ENCODE data around the gene ATG5.
"Not testable (repeated sequence)": the region's sequence is repeated elsewhere in the genome, so short reads cannot be mapped to it uniquely, and the experiment has no call there.

Gene ATG5

GRCh38 chr6:106257195-106257594, 68.4 kb downstream of the ATG5 start:
- DNase-seq (ENCODE audit: low read depth), result no peak

- DNase-seq (ENCODE audit: low read depth), result no peak
These were observed 69.2 kb downstream of the ATG5 start for GRCh38 chr6:106256201-106256968.

- no peak for DNase-seq (ENCODE audit: low read depth)
These were observed 70.3 kb downstream of the ATG5 start for GRCh38 chr6:106255306-106255705.

- DNase-seq (ENCODE audit: low read depth), result no peak
These were observed 70.9 kb downstream of the ATG5 start for GRCh38 chr6:106254636-106255035.

GRCh38 chr6:106253731-106254130, 71.8 kb downstream of the ATG5 start:
- no peak for DNase-seq (ENCODE audit: low read depth)

DNA sequence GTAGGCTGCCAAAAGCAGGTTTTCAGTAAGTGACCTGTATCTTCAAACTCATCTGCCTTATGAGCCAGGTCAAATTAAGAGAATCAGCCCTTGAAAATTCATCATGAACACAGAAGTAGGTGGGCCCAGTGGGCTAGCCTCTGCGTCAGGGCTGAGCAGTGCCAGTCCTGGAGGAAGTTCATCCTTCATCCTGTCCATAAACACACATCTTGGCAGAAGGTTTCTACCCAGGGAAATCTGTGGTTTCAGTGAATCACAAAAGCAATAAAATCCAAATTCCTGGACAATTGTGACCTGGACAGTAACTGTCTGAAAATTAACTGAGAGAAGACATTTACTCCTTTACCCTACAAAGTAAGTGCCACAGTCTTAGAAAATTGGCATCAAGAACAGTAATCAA, 72.4 kb downstream of the ATG5 start:
- DNase-seq (ENCODE audit: low read depth), result no peak

DNA sequence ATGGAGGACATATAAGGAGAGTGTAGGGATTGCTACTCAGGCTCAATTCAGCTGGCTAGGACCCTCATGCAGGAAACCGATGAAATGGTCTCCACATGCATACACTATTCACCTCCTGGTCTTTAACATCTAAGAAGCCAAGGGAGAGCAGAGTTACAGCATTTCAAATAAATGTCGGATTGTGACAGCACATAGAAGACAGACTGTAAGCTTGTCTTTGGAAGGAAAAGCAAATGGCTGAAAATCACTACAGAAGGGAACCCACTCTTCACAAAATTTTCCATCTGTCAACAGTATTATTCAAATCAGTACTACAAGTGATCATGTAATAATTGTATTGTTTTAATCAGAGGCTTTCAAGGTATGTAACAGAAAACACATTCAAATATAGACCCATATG, 72.9 kb downstream of the ATG5 start:
- DNase-seq (ENCODE audit: low read depth), result no peak

DNA sequence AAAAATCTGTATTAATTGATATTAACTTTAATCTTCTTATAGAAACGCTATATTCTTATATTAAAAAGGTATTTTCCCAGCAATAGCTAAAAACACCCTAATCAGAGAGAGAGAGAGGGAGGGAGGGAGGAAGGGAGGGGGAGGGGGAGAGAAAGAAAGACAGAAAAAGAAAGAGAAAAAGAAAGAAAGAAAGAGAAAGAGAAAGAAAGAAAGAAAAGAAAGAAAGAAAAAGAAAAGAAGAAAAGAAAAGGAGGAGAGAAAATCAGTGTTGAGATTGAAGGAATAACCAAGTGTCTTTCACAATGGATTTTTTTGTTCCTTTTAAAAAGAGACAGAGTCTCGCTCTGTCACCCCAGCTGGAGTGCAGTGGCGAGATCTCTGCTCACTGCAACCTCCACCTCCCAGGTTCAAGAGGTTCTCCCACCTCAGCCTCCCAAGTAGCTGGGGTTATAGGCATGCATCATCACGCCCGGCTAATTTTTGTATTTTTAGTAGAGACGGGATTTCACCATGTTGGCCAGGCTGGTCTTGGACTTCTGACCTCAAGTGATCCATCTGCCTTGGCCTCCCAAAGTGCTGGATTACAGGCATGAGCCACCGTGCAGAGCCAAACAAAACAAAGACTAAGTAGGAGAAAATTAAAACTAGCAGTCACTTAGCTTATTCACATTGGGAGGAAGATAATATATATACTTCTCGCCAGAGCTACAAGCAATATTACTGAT, 73.9 kb downstream of the ATG5 start:
- not testable (repeated sequence) for DNase-seq (ENCODE audit: low read depth)

DNA sequence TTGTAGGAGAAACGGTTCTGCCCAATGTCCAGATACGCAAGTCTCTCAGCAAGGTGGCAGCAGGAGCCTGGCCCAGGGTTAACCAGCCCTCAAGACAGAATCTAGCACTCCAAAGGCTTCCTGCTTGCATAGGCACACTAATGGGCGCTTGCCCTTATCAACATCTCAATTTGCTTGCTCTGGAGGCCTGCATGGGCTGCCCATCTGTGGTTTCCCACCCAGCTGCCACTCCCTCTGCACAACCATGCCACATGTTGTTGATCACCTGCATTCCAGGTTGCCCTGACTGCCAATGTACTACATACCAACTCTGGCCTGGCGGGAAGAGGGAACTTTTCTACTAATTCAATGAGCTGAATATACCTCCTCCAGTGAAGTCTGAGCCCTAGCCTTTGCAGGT, 74.6 kb downstream of the ATG5 start:
- no peak for DNase-seq (ENCODE audit: low read depth)

GRCh38 chr6:106249658-106250057, 75.9 kb downstream of the ATG5 start:
- DNase-seq (ENCODE audit: low read depth), result no peak

DNA sequence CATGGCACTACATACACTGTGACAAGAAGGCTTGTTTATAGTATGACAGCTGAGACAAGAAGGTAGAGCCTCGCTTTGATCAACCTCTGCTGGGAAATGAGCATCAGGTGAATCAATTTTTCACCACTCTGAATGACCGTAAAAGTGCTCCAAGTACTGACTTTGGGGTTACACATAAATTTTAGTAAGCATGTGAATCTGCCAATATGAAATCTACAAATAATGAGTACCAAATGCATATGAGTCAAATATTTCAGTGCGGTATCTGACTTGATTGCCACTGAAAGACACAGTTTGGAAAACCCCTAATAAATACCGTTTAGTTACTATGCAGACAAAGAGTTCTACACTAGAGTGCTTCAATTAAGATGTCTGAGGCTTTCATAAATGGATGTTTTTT, 77.8 kb downstream of the ATG5 start:
- no peak for DNase-seq (ENCODE audit: low read depth)

DNA sequence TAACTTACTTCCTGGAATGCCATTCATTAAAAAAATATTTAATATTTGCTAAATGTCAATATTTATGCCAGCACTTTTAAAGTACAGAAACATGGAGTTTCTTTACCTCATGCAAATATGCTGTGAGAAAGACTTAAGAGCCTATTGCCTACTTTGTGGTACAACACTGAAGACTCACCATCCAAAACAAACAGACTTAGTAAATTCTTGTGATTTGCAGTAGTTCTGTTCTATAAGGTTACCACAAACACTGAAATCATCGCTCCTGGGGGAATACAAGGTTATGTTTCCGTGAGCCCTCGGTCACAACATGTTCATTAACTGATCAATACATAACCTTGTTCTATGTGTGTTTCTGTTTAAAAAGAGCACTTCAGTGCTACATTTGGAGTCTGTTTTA, 78.3 kb downstream of the ATG5 start:
- no peak for DNase-seq (ENCODE audit: low read depth)

GRCh38 chr6:106244931-106245330, 80.6 kb downstream of the ATG5 start:
- no peak for DNase-seq (ENCODE audit: low read depth)

DNA sequence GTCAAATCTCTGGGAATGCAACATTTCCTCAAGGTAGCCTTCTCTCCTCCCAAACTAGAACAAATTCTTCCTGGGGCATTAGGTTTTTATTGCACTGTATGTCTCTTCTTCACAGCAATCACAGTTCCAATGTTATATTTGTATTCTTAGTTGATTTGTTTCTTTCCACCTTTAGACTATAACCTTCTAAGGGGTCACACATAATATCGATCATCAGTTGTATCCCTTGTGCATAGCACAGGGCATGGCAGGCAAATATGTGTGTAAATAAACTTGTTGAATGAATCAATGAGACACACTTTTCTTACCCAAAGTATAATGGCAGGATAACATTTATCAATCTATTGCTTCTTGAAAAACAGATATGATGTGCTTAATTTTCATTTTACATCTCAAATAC, 81.0 kb downstream of the ATG5 start:
- no peak for DNase-seq (ENCODE audit: low read depth)

- no peak for DNase-seq (ENCODE audit: low read depth)
These were observed 82.3 kb downstream of the ATG5 start for GRCh38 chr6:106243261-106243660.

- no peak for DNase-seq (ENCODE audit: low read depth)
These were observed 84.1 kb downstream of the ATG5 start for GRCh38 chr6:106241498-106241897.

DNA sequence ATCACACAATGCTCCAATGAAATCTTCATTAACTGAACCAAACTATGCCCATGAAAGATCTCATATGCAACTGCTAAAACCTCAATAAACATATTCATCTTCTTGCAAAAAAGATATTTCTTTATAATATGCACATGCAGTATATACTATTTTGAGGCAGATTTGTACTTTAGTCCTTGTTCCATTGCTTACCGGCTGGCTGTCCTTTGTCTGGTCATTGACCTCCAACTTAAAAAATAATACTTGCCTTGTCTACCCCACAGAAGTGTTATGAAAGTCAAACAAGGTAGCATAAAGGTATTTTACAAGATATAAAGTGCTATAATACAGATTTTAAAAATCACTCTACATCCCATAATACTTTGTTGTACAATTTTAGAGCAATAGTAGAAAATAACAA, 88.3 kb downstream of the ATG5 start:
- DNase-seq (ENCODE audit: low read depth), result no peak

- DNase-seq (ENCODE audit: low read depth), result not testable (repeated sequence)
These were observed 95.6 kb downstream of the ATG5 start for GRCh38 chr6:106229876-106230445.

- no peak for DNase-seq (ENCODE audit: low read depth)
These were observed 97.7 kb downstream of the ATG5 start for GRCh38 chr6:106227612-106228507.

DNA sequence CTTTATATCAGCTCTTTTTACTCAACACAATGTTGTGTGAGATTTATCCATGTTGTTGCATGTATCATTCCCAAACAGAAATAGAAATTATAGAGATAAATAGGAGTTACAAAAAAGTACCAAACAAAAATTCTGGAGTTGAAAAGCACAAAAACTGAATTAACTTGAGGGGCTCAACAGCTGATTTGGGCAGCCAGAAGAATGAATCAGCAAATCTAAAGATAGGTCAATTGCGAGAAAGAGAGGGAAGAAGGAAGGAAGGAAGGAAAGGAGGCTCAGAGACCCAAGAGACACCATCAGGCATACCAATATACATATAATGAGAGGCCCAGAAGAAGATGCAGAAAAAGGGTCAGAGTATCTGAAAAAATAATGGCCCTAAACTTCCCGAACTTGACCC, 98.9 kb downstream of the ATG5 start:
- no peak for DNase-seq (ENCODE audit: low read depth)

GRCh38 chr6:106225581-106225980, 100.0 kb downstream of the ATG5 start:
- no peak for DNase-seq (ENCODE audit: low read depth)

DNA sequence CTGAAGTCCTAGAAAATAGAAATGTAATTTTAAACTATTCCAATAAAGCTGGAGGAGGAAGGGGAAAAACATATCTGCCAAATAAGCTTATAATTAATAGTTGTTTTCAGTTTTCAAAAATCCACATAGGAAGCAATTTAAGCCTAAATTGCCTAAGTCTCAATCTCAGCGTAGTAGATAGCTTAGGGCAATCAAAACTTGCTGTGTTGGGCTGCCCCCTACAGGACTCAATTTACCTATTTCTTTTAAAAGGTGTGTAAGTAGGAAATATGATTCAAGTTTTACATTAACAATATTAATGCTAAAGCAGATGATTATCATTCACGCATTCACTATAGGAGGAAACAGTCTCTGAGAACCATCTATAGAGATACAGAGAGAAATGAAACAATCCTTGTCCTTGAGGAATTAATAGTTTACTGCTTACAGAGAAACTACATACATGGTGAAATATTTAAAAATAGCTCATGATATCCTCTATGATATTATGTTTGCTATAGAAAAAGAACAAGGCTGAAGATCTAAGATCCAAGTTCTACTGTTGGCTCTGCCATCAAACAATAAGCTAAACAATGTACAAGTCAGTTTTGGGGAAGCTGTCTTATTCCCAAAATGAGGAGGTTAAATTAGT, 102.1 kb downstream of the ATG5 start:
- peak; percentile 53 for DNase-seq (ENCODE audit: low read depth)

All from stimulated activated CD8-positive, alpha-beta memory T cell treated with anti-CD3 and anti-CD28 coated beads, Interleukin-12 subunit alpha, Interleukin-12 subunit beta, amount 100 ng/mL, for 1 hour (primary cell).